K562 (cell line): ENCODE data around the gene WBP1L. TPM values are rescaled to one million over a fixed set of nuclear protein-coding genes. Genes with fewer than 3 reads are reported as not detected.

Experiments
- ATAC-seq: fragments of 200-7000 bp; cut with Tn5 transposase; 3 replicates; pipeline ENCODE4 v1.9.1; 2020; ENCODE audit warnings: moderate library complexity
- BruUV-seq: library from RNA; stranded (reverse); fragments of 400-500 nt; replicated peaks from 2 replicates; lab custom pipeline; 2021; lab: Mats Ljungman, UMichigan
- CTCF ChIA-PET: fragments of 300-600 bp; formaldehyde crosslinking; extraction: SDS; loops from one replicate; lab custom pipeline; 2021; ENCODE audit warnings: low intra/inter-chr PET ratio; lab: Yijun Ruan, JAX
- POLR2A ChIA-PET: fragments of 300-600, 350-650 bp; sonication (Branson Sonifier 250); formaldehyde crosslinking; extraction: SDS; loops from one replicate; lab custom pipeline; 2021; ENCODE audit warnings: antibody characterized with exemption, inconsistent platforms; lab: Yijun Ruan, JAX
- DNase-seq, 4 experiments: peaks; one replicate each; pipeline versions ENCODE4 v3.0.0 to v3.0.0-alpha.2; 2011 to 2018; ENCODE audit warnings: low spot score in 3 of 4, mixed read lengths in 3 of 4; ENCODE audit errors: extremely low read depth in 1 of 4
- FAIRE-seq: peaks from 2 replicates; lab custom pipeline; 2011; peaks lifted over from hg19 to GRCh38; lab: Jason Lieb, UNC
- H2AFZ ChIP-seq: 2 replicates; pipeline ENCODE4 v1.6.0; 2011; ENCODE audit warnings: low read depth, low read length, control low read depth, inconsistent platforms
- H3K27ac ChIP-seq: fragments of 200-600 bp; 3 replicates; pipeline ENCODE4 v1.8.0; 2011; ENCODE audit warnings: low read depth, mild to moderate bottlenecking, control low read depth, inconsistent platforms, low read length, moderate library complexity, mixed read lengths; ENCODE audit errors: extremely low read depth
- H3K27me3 ChIP-seq, 2 experiments: fragments of 300-600 bp in 1 of 2; 2 replicates in 1 of 2; 3 replicates in 1 of 2; pipeline versions ENCODE4 v1.6.0 to v1.8.0; 2011; ENCODE audit warnings: inconsistent platforms in 2 of 2, low read length in 2 of 2, mild to moderate bottlenecking in 1 of 2, mixed read lengths in 1 of 2, moderate library complexity in 1 of 2; ENCODE audit not compliant: control insufficient read depth in 2 of 2, insufficient read depth in 2 of 2
- H3K36me3 ChIP-seq: fragments of 300-600 bp; 3 replicates; pipeline ENCODE4 v1.8.0; 2011; ENCODE audit warnings: mild to moderate bottlenecking, low read length, inconsistent platforms; ENCODE audit not compliant: control insufficient read depth, insufficient read depth
- H3K4me1 ChIP-seq, 2 experiments: fragments of 200-600 bp in 1 of 2; replicated peaks in 1 of 2; 2 replicates in 1 of 2; 3 replicates in 1 of 2; pipeline versions ENCODE4 v1.5.1 to v1.8.0; 2011; ENCODE audit warnings: inconsistent platforms in 2 of 2, low read length in 2 of 2, mild to moderate bottlenecking in 1 of 2, mixed read lengths in 1 of 2, moderate library complexity in 1 of 2; ENCODE audit not compliant: control insufficient read depth in 2 of 2, insufficient read depth in 2 of 2
- H3K4me2 ChIP-seq: 2 replicates; pipeline ENCODE4 v1.6.1; 2011; ENCODE audit warnings: low read length, control low read depth, inconsistent platforms, mixed read lengths; ENCODE audit not compliant: insufficient read depth
- H3K4me3 ChIP-seq: fragments of 200-600 bp; sonication (generic), shearing (Covaris generic); 2 replicates; pipeline ENCODE4 v1.5.1; 2016; ENCODE audit warnings: control low read depth, inconsistent platforms
- H3K79me2 ChIP-seq: fragments of 200-600 bp; 3 replicates; pipeline ENCODE4 v1.8.0; 2011; ENCODE audit warnings: low read length, inconsistent platforms; ENCODE audit not compliant: control insufficient read depth, insufficient read depth
- H3K9ac ChIP-seq, 2 experiments: 2 replicates each; pipeline versions ENCODE4 v1.6.0 to v1.6.1; 2011; ENCODE audit warnings: low read depth in 2 of 2, low read length in 2 of 2, control low read depth in 1 of 2, inconsistent platforms in 1 of 2, mild to moderate bottlenecking in 1 of 2, mixed read lengths in 1 of 2; ENCODE audit not compliant: insufficient read depth in 1 of 2
- H3K9me1 ChIP-seq: one replicate; pipeline ENCODE4 v1.6.0; 2011; ENCODE audit warnings: inconsistent platforms, mild to moderate bottlenecking, low read length, moderate library complexity; ENCODE audit not compliant: control insufficient read depth, insufficient read depth
- H3K9me3 ChIP-seq: replicated peaks from 2 replicates; pipeline ENCODE4 v1.5.1; 2011; ENCODE audit warnings: low read depth, low read length, inconsistent platforms; ENCODE audit not compliant: control insufficient read depth, insufficient read depth
- H4K20me1 ChIP-seq: replicated peaks from 2 replicates; pipeline ENCODE4 v1.6.1; 2011; ENCODE audit warnings: low read length, inconsistent platforms, mixed read lengths; ENCODE audit not compliant: control insufficient read depth, insufficient read depth
- ARID2 ChIP-seq: fragments of 450-650 bp; IDR thresholded peaks from 2 replicates; pipeline ENCODE4 v1.6.1; 2017; ENCODE audit warnings: antibody characterized with exemption, mild to moderate bottlenecking
- BRD4 ChIP-seq: fragments of 200-600 bp; sonication (generic); IDR thresholded peaks from 2 replicates; pipeline ENCODE4 v1.6.1; 2017; ENCODE audit warnings: inconsistent platforms
- CBFA2T3 ChIP-seq: fragments of 450-650 bp; IDR thresholded peaks from 2 replicates; pipeline ENCODE4 v1.6.1; 2017
- DMBX1 ChIP-seq: fragments of 250-450 bp; sonication (Bioruptor Pico); IDR thresholded peaks from 2 replicates; pipeline ENCODE4 v1.8.0; 2022; ENCODE audit warnings: inconsistent platforms, mild to moderate bottlenecking, moderate library complexity, borderline replicate concordance
- KAT8 ChIP-seq: fragments of 450-650 bp; IDR thresholded peaks from 2 replicates; pipeline ENCODE4 v1.6.1; 2016; ENCODE audit warnings: low read depth, mild to moderate bottlenecking
- KLF16 ChIP-seq: IDR thresholded peaks from 2 replicates; pipeline ENCODE4 v1.6.1; 2016; ENCODE audit warnings: antibody characterized with exemption
- KLF6 ChIP-seq: fragments of 250-450 bp; sonication (Bioruptor Pico); IDR thresholded peaks from 2 replicates; pipeline ENCODE4 v1.4.0; 2020; ENCODE audit warnings: mild to moderate bottlenecking, moderate library complexity, borderline replicate concordance
- NCOA6 ChIP-seq: fragments of 450-650 bp; IDR thresholded peaks from 2 replicates; pipeline ENCODE4 v1.6.1; 2017; ENCODE audit warnings: mild to moderate bottlenecking
- SNRNP70 ChIP-seq: fragments of 200-400 bp; formaldehyde crosslinking; optimal IDR thresholded peaks from 2 replicates; pipeline ENCODE3; 2017; ENCODE audit warnings: low read depth, low read length
- SPI1 ChIP-seq: IDR thresholded peaks from 2 replicates; pipeline ENCODE4 v1.6.1; 2011; ENCODE audit warnings: low read depth, low read length, control low read depth, borderline replicate concordance
- TCF3 ChIP-seq: sonication (generic); formaldehyde crosslinking; IDR thresholded peaks from 2 replicates; pipeline ENCODE4 v1.4.0; 2020; ENCODE audit warnings: mild to moderate bottlenecking, missing genetic modification reagents
- TRIM28 ChIP-seq: fragments of 450-650 bp; IDR thresholded peaks from 2 replicates; pipeline ENCODE4 v1.6.1; 2017
- ZNF347 ChIP-seq: fragments of 450-650 bp; formaldehyde crosslinking; IDR thresholded peaks from 2 replicates; pipeline ENCODE4 v1.4.0; 2020; ENCODE audit warnings: low read depth, mild to moderate bottlenecking, moderate library complexity
- ZNF668 ChIP-seq: fragments of 250-450 bp; sonication (Bioruptor Pico); IDR thresholded peaks from 2 replicates; pipeline ENCODE4 v1.8.0; 2022; ENCODE audit warnings: mild to moderate bottlenecking, inconsistent platforms
- WGBS: fragments of 100-300 bp; shearing (Covaris generic); methylation state at CpG from one replicate; pipeline ENCODE4 v1.1.6; 2016; ENCODE audit warnings: low coverage, mixed read lengths; ENCODE audit not compliant: insufficient coverage; ENCODE audit errors: missing lambda C conversion rate; 5-methylcytosine and 5-hydroxymethylcytosine counted together
- in situ Hi-C: fragments of 300-500 bp; cut with MboI; formaldehyde crosslinking; loops from 4 replicates; pipeline ENCODE4 v1.15.0; 2018; ENCODE audit warnings: inconsistent platforms, mixed read lengths
- intact Hi-C: fragments of 100-400 bp; cut with micrococcal nuclease; formaldehyde crosslinking; loops from 2 replicates; pipeline ENCODE4 v1.14.2; 2022
- polyA plus RNA-seq, 8 experiments: library from polyadenylated mRNA; depleted of rRNA in 4 of 8; stranded (reverse) in 5 of 8; unstranded in 3 of 8; fragments of >200 nt; fragmentation: Nextera tagmentation in 2 of 8; fragmentation: Illumina TruSeq in 1 of 8; extraction: Ambion mirVana in 2 of 8; extraction: Trizol in 1 of 8; gene quantifications; 2 replicates each; pipeline versions ENCODE4 v1.2.1 to v1.2.3, GENCODE V29; 2011 to 2014; ENCODE audit warnings: inconsistent platforms in 1 of 8, missing spikeins in 1 of 8
- total RNA-seq, 7 experiments: library from RNA; depleted of rRNA in 6 of 7; stranded (reverse); fragments of >200 nt in 6 of 7; fragmentation: Illumina TruSeq in 2 of 7; extraction: Trizol in 2 of 7; gene quantifications; 2 replicates each; pipeline versions ENCODE4 v1.2.1 to v1.2.3, GENCODE V29; 2011 to 2021; ENCODE audit warnings: low replicate concordance in 1 of 7
- TF ChIP-seq, protein P1 (sequence below): fragments of 250-450 bp; sonication (Bioruptor Pico); IDR thresholded peaks from 2 replicates; pipeline ENCODE4 v1.5.0; 2020; ENCODE audit warnings: mild to moderate bottlenecking

The WBP1L gene
- total and polyA plus RNA-seq, 9 of the 15 experiments (the other 6 are each of a cell fraction or from before 2014, with no cell fraction given): 3.2 to 14.4 (median 11.3) TPM

- H3K9ac ChIP-seq: no peak overlapping the region
- no peaks in the 10 kb centered on the region for H3K79me2 ChIP-seq
- H3K9me1 ChIP-seq: no peaks in the 10 kb centered on the region
- no peaks in the 10 kb centered on the region for H3K9me3 ChIP-seq
- H3K27ac ChIP-seq: no peak overlapping the region
- TF ChIP-seq ARID2 (no peak), TCF3 (peak; percentile 26; the same call in 1 of the 2 replicates), TRIM28 (no peak), SNRNP70 (no peak), ZNF668 (CRISPR knock-in tag) (no peak), ZNF347 (CRISPR knock-in tag) (no peak), KLF16 (no peak), KAT8 (no peak), KLF6 (no peak), BRD4 (no peak), CBFA2T3 (peak; percentile 27; the same call in 1 of the 2 replicates), NCOA6 (no peak), SPI1 (no peak), DMBX1 (no peak)
- TF ChIP-seq, protein P1, sequence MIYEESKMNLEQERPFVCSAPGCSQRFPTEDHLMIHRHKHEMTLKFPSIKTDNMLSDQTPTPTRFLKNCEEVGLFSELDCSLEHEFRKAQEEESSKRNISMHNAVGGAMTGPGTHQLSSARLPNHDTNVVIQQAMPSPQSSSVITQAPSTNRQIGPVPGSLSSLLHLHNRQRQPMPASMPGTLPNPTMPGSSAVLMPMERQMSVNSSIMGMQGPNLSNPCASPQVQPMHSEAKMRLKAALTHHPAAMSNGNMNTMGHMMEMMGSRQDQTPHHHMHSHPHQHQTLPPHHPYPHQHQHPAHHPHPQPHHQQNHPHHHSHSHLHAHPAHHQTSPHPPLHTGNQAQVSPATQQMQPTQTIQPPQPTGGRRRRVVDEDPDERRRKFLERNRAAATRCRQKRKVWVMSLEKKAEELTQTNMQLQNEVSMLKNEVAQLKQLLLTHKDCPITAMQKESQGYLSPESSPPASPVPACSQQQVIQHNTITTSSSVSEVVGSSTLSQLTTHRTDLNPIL (CRISPR knock-in tag): no peak
- TF ChIP-seq, all 486 proteins: peak for 2
- no peak overlapping the region for H3K4me3 ChIP-seq
- in situ Hi-C loops: no loop called here
- intact Hi-C loops: no loop called here
- H4K20me1 ChIP-seq: no peaks in the 10 kb centered on the region
- 0% methylated on average over 2 of the region's 2 CpGs for WGBS
- POLR2A ChIA-PET: interaction anchor here (1.5 kb wide), 1 partner anchor 11 kb away, joined by 4 read pairs; no protein-coding TSS in a partner anchor
- H2AFZ ChIP-seq: no peak overlapping the region
- FAIRE-seq (no peak), DNase-seq (no peak), ATAC-seq (no peak)
- CTCF ChIA-PET: no interaction called here
- no peaks in the 10 kb centered on the region for H3K4me1 ChIP-seq
- TSS peak; percentile 23 for BruUV-seq
- H3K4me2 ChIP-seq: no peak overlapping the region
- no peaks in the 10 kb centered on the region for H3K27me3 ChIP-seq
- peaks cover 12% of the 10 kb centered on the region; the same call in 2 of the 3 replicates for H3K36me3 ChIP-seq
These were observed 119.9 kb downstream of the WBP1L start for GRCh38 chr10:102863660-102864059.
